ENCODE results near the gene PCK2. TPM values are rescaled to one million over a fixed set of nuclear protein-coding genes. Genes with fewer than 3 reads are reported as not detected.

PCK2 gene
- total and polyA plus RNA-seq, 2 of the 8 experiments (the other 6 are each of a cell fraction or from before 2014, with no cell fraction given) = 81.9 to 115 TPM

- peaks cover 5% of the 10 kb centered on the region; the same call in 1 of the 2 replicates for H3K79me1 ChIP-seq (ENCODE audit: low read depth, low read length)
- H3K4ac ChIP-seq (replicated peaks; ENCODE audit: insufficient read length, low read depth, low read length) = no peak overlapping the region
- H2BK15ac ChIP-seq (ENCODE audit: low read length) = no peak overlapping the region
- H3K36me3 ChIP-seq (ENCODE audit: control insufficient read depth in 2 of 4, insufficient read depth in 4 of 4, low read length in 3 of 4) = peaks cover 14 to 34% (median 31%) of the 10 kb centered on the region in 4 experiments
- no peak overlapping the region for H3K9ac ChIP-seq (replicated peaks in 1 of 4; ENCODE audit: extremely low read depth in 1 of 4, low read depth in 3 of 4, low read length in 3 of 4)
- H2AFZ ChIP-seq (ENCODE audit: low read length) = no peak overlapping the region
- peaks cover 7% of the 10 kb centered on the region for H3K23me2 ChIP-seq (ENCODE audit: low read depth, low read length)
- no peak overlapping the region for H2AK5ac ChIP-seq (ENCODE audit: low read depth, low read length)
- ChIA-PET CTCF (ENCODE audit: partially characterized antibody) (interaction anchor here (0.6 to 2.4 kb wide), 6 partner anchors 9 to 58 kb away, joined by 3 to 10 read pairs (median 4); no protein-coding TSS in a partner anchor), POLR2A (ENCODE audit: partially characterized antibody) (interaction anchor here (0.9 to 7.1 kb wide), 10 partner anchors 11 to 96 kb away, joined by 3 to 125 read pairs (median 5); partner anchors contain the start of genes CHMP4A, EMC9, FITM1 and IRF9)
- no peak overlapping the region for H3K23ac ChIP-seq (ENCODE audit: insufficient read length)
- FAIRE-seq = no peak
- H3K27ac ChIP-seq (ENCODE audit: low read depth, low read length) = no peak overlapping the region
- no peak overlapping the region for H4K5ac ChIP-seq (ENCODE audit: insufficient read length, low read depth, low read length)
- H4K91ac ChIP-seq (replicated peaks; ENCODE audit: insufficient read length, low read length) = no peak overlapping the region
- no peaks in the 10 kb centered on the region for H3K27me3 ChIP-seq (replicated peaks in 1 of 4; ENCODE audit: control insufficient read depth in 3 of 4, extremely low read depth in 1 of 4, insufficient read depth in 3 of 4, low read length in 3 of 4)
- no peak overlapping the region for H3K18ac ChIP-seq (ENCODE audit: extremely low read depth, low read length)
- H2BK120ac ChIP-seq (replicated peaks; ENCODE audit: low read depth, low read length) = no peak overlapping the region
- no peak overlapping the region for H2BK5ac ChIP-seq (ENCODE audit: low read depth, low read length)
- H3K4me2 ChIP-seq (ENCODE audit: insufficient read depth in 1 of 2, low read depth in 2 of 2, low read length in 2 of 2) = no peak overlapping the region
- no peak overlapping the region for H3K14ac ChIP-seq (ENCODE audit: insufficient read length)
- H3K9me3 ChIP-seq (ENCODE audit: insufficient read depth in 2 of 2, low read depth in 1 of 2, low read length in 1 of 2) = no peaks in the 10 kb centered on the region
- no peak overlapping the region for H4K8ac ChIP-seq (ENCODE audit: extremely low read depth, insufficient read depth, low read length)
- H3K56ac ChIP-seq (replicated peaks; ENCODE audit: insufficient read length, low read depth, low read length) = no peak overlapping the region
- no peak for DNase-seq (ENCODE audit: low read depth in 1 of 2, low spot score in 2 of 2)
- no peak overlapping the region for H2BK20ac ChIP-seq (ENCODE audit: low read length)
- peaks cover 0 to 3% of the 10 kb centered on the region in 2 experiments for H4K20me1 ChIP-seq (replicated peaks in 1 of 2; ENCODE audit: control insufficient read depth in 1 of 2, insufficient read depth in 2 of 2, low read length in 2 of 2)
- peaks cover 0 to 4% (median 2%) of the 10 kb centered on the region in 4 experiments; a peak in 5 of 7 replicates for H3K4me1 ChIP-seq (replicated peaks in 1 of 4; ENCODE audit: control insufficient read depth in 3 of 4, insufficient read depth in 4 of 4, low read length in 3 of 4)
- 92% methylated on average over 6 of the region's 6 CpGs; no CpG with 5 or more reads in 1 of the 2 experiments for WGBS, 2 experiments (ENCODE audit: extremely low coverage in 1 of 2, insufficient coverage in 1 of 2, insufficient read length in 1 of 2, insufficient replicate concordance in 2 of 2, low coverage in 1 of 2, low lambda C conversion rate in 2 of 2, missing lambda C conversion rate in 1 of 2)
- peaks cover 0 to 10% of the 10 kb centered on the region in 2 experiments; a peak in 2 of 4 replicates for H3K79me2 ChIP-seq (ENCODE audit: control insufficient read depth in 1 of 2, insufficient read depth in 2 of 2, low read length in 2 of 2)
- H2BK12ac ChIP-seq (ENCODE audit: low read depth, low read length) = no peak overlapping the region
- no peak overlapping the region for H3K4me3 ChIP-seq (ENCODE audit: extremely low read depth in 1 of 4, insufficient read depth in 2 of 4, low read depth in 3 of 4, low read length in 4 of 4)
These were observed 23.1 kb downstream of the PCK2 start for GRCh38 chr14:24117179-24117578.

All from H1 (cell line).